ENCODE results near the gene MICB. TPM values are rescaled to one million over a fixed set of nuclear protein-coding genes. Genes with fewer than 3 reads are reported as not detected.

Gene MICB
- total RNA-seq, 1 experiment from 2014 or later = 6.4 TPM

DNA sequence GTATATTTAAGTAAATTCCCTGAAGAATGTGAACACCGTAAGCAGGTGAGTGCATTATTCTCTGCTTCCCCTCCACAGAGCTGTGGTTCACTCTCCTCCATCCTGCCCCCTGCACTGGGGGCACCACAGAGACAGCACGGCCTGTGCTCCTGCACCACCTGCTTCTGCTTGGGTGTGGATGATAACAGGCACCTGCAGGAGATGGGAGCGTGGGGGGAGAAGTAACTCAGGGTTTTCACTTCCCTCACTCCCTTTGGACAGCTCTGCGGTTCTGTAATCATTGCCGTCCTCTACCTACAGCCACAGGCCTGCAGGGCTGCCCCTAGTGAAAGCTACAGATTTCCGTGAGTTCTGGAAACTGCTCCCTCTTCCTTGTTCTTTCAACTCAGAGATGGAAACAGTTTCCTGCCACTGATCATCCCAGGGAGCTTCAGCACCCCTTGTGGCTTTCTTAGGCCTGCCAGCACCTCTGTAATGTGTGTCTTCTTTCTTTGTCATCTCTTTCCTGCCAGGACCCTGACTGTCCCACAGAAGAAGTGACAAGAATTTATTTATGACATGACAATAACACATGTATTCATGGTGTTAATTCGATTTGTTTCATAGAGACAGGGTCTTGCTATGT, 21.3 kb upstream of the MICB start:
- intact Hi-C loops (cut with micrococcal nuclease; ENCODE audit: unreplicated experiment) = no loop called here
- Histone ChIP-seq H3K36me3 (ENCODE audit: control insufficient read depth, insufficient read depth, low read length) (no peaks in the 10 kb centered on the region), H3K27me3 (replicated peaks; ENCODE audit: control insufficient read depth, insufficient read depth, low read length) (no peaks in the 10 kb centered on the region; the same call in 1 of the 2 replicates), H3K4me3 (ENCODE audit: low read depth, low read length) (no peak overlapping the region), H3K4me1 (no peaks in the 10 kb centered on the region), H3K9me3 (no peaks in the 10 kb centered on the region)
- ChIA-PET CTCF (no interaction called here), POLR2A (no interaction called here)
- TF ChIP-seq, protein P1, sequence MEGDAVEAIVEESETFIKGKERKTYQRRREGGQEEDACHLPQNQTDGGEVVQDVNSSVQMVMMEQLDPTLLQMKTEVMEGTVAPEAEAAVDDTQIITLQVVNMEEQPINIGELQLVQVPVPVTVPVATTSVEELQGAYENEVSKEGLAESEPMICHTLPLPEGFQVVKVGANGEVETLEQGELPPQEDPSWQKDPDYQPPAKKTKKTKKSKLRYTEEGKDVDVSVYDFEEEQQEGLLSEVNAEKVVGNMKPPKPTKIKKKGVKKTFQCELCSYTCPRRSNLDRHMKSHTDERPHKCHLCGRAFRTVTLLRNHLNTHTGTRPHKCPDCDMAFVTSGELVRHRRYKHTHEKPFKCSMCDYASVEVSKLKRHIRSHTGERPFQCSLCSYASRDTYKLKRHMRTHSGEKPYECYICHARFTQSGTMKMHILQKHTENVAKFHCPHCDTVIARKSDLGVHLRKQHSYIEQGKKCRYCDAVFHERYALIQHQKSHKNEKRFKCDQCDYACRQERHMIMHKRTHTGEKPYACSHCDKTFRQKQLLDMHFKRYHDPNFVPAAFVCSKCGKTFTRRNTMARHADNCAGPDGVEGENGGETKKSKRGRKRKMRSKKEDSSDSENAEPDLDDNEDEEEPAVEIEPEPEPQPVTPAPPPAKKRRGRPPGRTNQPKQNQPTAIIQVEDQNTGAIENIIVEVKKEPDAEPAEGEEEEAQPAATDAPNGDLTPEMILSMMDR (IDR thresholded peaks at IDR 0.05; ENCODE audit: insufficient read depth in 1 of 2, low read depth in 1 of 2, low read length in 1 of 2, severe bottlenecking in 1 of 2, unreplicated experiment in 1 of 2) = peak in 1 of 2 experiments; percentile 25
- DNase-seq = peak in 1 of 2 experiments; percentile 10
- peaks cover 10% of the 10 kb centered on the region for H3K27me3 Mint-ChIP-seq (ENCODE audit: insufficient read depth, unreplicated experiment)
- no peaks in the 10 kb centered on the region for H3K36me3 Mint-ChIP-seq (ENCODE audit: insufficient read depth, unreplicated experiment)
- H3K4me3 Mint-ChIP-seq (ENCODE audit: unreplicated experiment) = no peak overlapping the region
- H3K4me1 Mint-ChIP-seq (ENCODE audit: low read depth, unreplicated experiment) = no peaks in the 10 kb centered on the region
- no peaks in the 10 kb centered on the region for H3K9me3 Mint-ChIP-seq (ENCODE audit: unreplicated experiment)
- no TSS peak for BruUV-seq (replicated peaks)
- H3K27ac Mint-ChIP-seq (ENCODE audit: unreplicated experiment) = no peak overlapping the region

DNA sequence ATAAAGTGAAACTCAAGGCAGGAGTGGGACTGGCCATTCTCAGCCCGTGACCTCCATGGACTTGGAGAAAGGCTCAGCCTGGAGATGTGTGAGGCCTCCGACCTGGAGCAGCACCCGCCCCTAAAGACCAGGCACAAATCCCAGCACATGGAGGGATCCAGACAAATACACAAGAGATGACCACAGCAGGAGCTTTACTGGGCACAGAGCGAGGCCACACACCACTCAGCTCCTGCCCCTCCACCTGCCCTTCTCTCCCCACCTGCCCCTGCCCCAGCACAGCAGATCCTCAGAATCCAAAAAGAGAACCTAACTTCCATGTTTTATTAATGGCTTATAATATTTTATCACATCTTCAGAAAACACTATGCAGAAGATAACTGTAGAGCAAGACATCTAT, 20.4 kb upstream of the MICB start:
- Mint-ChIP-seq H3K27ac (ENCODE audit: unreplicated experiment) (no peak overlapping the region), H3K4me1 (ENCODE audit: low read depth, unreplicated experiment) (no peaks in the 10 kb centered on the region), H3K36me3 (ENCODE audit: insufficient read depth, unreplicated experiment) (no peaks in the 10 kb centered on the region), H3K9me3 (ENCODE audit: unreplicated experiment) (no peaks in the 10 kb centered on the region), H3K27me3 (ENCODE audit: insufficient read depth, unreplicated experiment) (peaks cover 13% of the 10 kb centered on the region), H3K4me3 (ENCODE audit: unreplicated experiment) (no peak overlapping the region)
- no peak for DNase-seq
- intact Hi-C loops (cut with micrococcal nuclease; ENCODE audit: unreplicated experiment) = no loop called here
- Histone ChIP-seq H3K27me3 (replicated peaks; ENCODE audit: control insufficient read depth, insufficient read depth, low read length) (no peaks in the 10 kb centered on the region; the same call in 1 of the 2 replicates), H3K9me3 (no peaks in the 10 kb centered on the region), H3K4me1 (no peaks in the 10 kb centered on the region), H3K4me3 (ENCODE audit: low read depth, low read length) (no peak overlapping the region), H3K36me3 (ENCODE audit: control insufficient read depth, insufficient read depth, low read length) (no peaks in the 10 kb centered on the region)
- BruUV-seq (replicated peaks) = no TSS peak
- ChIA-PET POLR2A (no interaction called here), CTCF (interaction anchor here (1.3 kb wide), 1 partner anchor 64 kb away, joined by 3 read pairs; the partner anchor contains the start of gene DDX39B)
- TF ChIP-seq, protein P1 (IDR thresholded peaks at IDR 0.05; ENCODE audit: insufficient read depth in 1 of 2, low read depth in 1 of 2, low read length in 1 of 2, severe bottlenecking in 1 of 2, unreplicated experiment in 1 of 2) = no peak

DNA sequence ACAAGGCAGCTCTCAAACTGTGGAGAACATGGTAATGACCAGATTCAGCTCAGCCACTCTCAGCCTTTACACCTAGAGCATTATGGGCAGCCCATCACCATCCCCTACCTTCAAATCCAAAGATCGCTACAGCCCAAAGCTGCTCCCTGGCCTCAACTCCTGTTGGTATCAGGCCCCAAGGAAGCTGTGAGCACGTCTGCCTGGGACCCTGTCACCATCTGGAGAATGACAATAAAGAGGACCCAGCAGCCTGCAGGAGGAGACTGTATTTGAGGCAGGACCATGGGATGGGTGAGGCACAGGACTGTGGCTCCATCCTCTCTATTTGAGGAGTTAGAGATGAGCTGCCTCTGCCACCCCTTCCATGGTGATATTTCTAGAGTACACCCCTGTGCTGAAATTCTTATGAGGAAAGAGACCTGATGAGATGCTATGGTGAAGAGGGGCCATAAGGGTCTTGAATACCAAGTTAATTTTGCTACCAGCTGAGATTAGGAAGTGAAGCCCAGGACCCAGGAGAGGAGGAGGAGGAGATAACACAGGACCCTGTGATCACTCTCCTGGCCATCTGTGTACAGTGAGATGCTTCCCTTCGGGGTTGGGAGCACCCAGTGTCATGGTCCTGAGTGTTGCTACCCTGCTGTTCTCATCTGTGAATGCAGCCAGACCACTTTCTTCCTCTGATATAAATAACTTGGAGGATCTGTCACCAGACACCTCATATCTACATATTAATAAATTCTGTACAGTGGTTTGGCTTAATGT, 19.6 kb upstream of the MICB start:
- CTCF ChIA-PET = interaction anchor here (1.3 kb wide), 1 partner anchor 63 kb away, joined by 3 read pairs; the partner anchor contains the start of gene DDX39B
- Mint-ChIP-seq H3K27me3 (ENCODE audit: insufficient read depth, unreplicated experiment) (peaks cover 13% of the 10 kb centered on the region), H3K4me1 (ENCODE audit: low read depth, unreplicated experiment) (no peaks in the 10 kb centered on the region), H3K27ac (ENCODE audit: unreplicated experiment) (no peak overlapping the region), H3K4me3 (ENCODE audit: unreplicated experiment) (no peak overlapping the region), H3K36me3 (ENCODE audit: insufficient read depth, unreplicated experiment) (no peaks in the 10 kb centered on the region), H3K9me3 (ENCODE audit: unreplicated experiment) (no peaks in the 10 kb centered on the region)
- BruUV-seq (replicated peaks) = no TSS peak
- Histone ChIP-seq H3K36me3 (ENCODE audit: control insufficient read depth, insufficient read depth, low read length) (no peaks in the 10 kb centered on the region), H3K27me3 (replicated peaks; ENCODE audit: control insufficient read depth, insufficient read depth, low read length) (no peaks in the 10 kb centered on the region; the same call in 1 of the 2 replicates), H3K4me1 (no peaks in the 10 kb centered on the region), H3K9me3 (no peaks in the 10 kb centered on the region), H3K4me3 (ENCODE audit: low read depth, low read length) (no peak overlapping the region)
- TF ChIP-seq, protein P1 (IDR thresholded peaks at IDR 0.05; ENCODE audit: insufficient read depth in 1 of 2, low read depth in 1 of 2, low read length in 1 of 2, severe bottlenecking in 1 of 2, unreplicated experiment in 1 of 2) = no peak
- intact Hi-C loops (cut with micrococcal nuclease; ENCODE audit: unreplicated experiment) = no loop called here
- POLR2A ChIA-PET = no interaction called here
- DNase-seq = no peak
